A549 (cell line): ENCODE measurements around the gene TTC28. TPM values are rescaled to one million over a fixed set of nuclear protein-coding genes. Genes with fewer than 3 reads are reported as not detected.

Experiments used
- ATAC-seq, 2 experiments: fragments of 200-7000 bp in 1 of 2; fragments of >200 bp in 1 of 2; cut with Nextera tagmentation in 1 of 2; cut with Tn5 transposase in 1 of 2; 3 replicates each; pipeline versions ENCODE4 v1.8.0 to v1.9.1; 2018 to 2020; ENCODE audit warnings: mild to moderate bottlenecking in 1 of 2, moderate library complexity in 1 of 2
- CTCF ChIA-PET: fragments of 300-600 bp; sonication (Branson Sonifier 250); formaldehyde crosslinking; extraction: SDS; loops from one replicate; lab custom pipeline; 2021; ENCODE audit warnings: antibody characterized with exemption, inconsistent platforms; lab: Yijun Ruan, JAX
- POLR2A ChIA-PET: fragments of 350-600 bp; formaldehyde crosslinking; extraction: SDS; loops from one replicate; lab custom pipeline; 2021; ENCODE audit warnings: antibody characterized with exemption, inconsistent platforms; lab: Yijun Ruan, JAX
- DNase-seq, 2 experiments: peaks; one replicate each; pipeline versions ENCODE4 v3.0.0 to v3.0.0-alpha.2; 2011 to 2016; ENCODE audit warnings: low read depth in 1 of 2, low spot score in 1 of 2
- FAIRE-seq: peaks from 2 replicates; lab custom pipeline; 2011; peaks lifted over from hg19 to GRCh38; lab: Jason Lieb, UNC
- H3K27ac ChIP-seq, 2 experiments: fragments of >200 bp; sonication (Bioruptor Twin); formaldehyde crosslinking; 3 replicates each; pipeline ENCODE4 v1.5.1; 2016 to 2017
- H3K4me1 ChIP-seq: fragments of >200 bp; sonication (Bioruptor Twin); formaldehyde crosslinking; 3 replicates; pipeline ENCODE4 v1.6.1; 2016
- H3K4me2 ChIP-seq: fragments of >200 bp; sonication (Bioruptor Twin); formaldehyde crosslinking; 3 replicates; pipeline ENCODE4 v1.6.1; 2016
- H3K4me3 ChIP-seq: fragments of >200 bp; sonication (Bioruptor Twin); formaldehyde crosslinking; 3 replicates; pipeline ENCODE4 v1.5.1; 2016
- H3K9me3 ChIP-seq: fragments of >200 bp; sonication (Bioruptor Twin); formaldehyde crosslinking; 3 replicates; pipeline ENCODE4 v1.6.1; 2016
- CBX8 ChIP-seq: fragments of 200-600 bp; sonication (generic); IDR thresholded peaks from 2 replicates; pipeline ENCODE4 v1.6.1; 2016
- CEBPB ChIP-seq, 2 experiments: fragments of >200 bp in 1 of 2; sonication (Bioruptor Twin) in 1 of 2; formaldehyde crosslinking in 1 of 2; IDR thresholded peaks; 2 replicates each; pipeline ENCODE4 v1.6.1; 2012 to 2016
- CHD2 ChIP-seq: fragments of 150-350 bp; IDR thresholded peaks from 2 replicates; pipeline ENCODE4 v1.6.1; 2014; ENCODE audit warnings: low read length; ENCODE audit not compliant: partially characterized antibody
- EHF ChIP-seq: fragments of 250-450 bp; sonication (Bioruptor Pico); IDR thresholded peaks from 2 replicates; pipeline ENCODE4 v1.5.0; 2020; ENCODE audit warnings: mild to moderate bottlenecking
- EP300 ChIP-seq, 2 experiments: fragments of >200 bp; sonication (Bioruptor Twin); formaldehyde crosslinking; IDR thresholded peaks; 2 replicates in 1 of 2; 3 replicates in 1 of 2; pipeline ENCODE4 v1.6.1; 2016 to 2017
- FOXS1 ChIP-seq: fragments of 250-450 bp; sonication (Bioruptor Pico); IDR thresholded peaks from 2 replicates; pipeline ENCODE4 v1.5.0; 2020; ENCODE audit warnings: mild to moderate bottlenecking, moderate library complexity
- HEYL ChIP-seq: fragments of 250-450 bp; sonication (Bioruptor Pico); IDR thresholded peaks from 2 replicates; pipeline ENCODE4 v1.8.0; 2021; ENCODE audit warnings: mild to moderate bottlenecking, moderate library complexity
- HMGXB4 ChIP-seq: fragments of 250-450 bp; sonication (Bioruptor Pico); IDR thresholded peaks from 2 replicates; pipeline ENCODE4 v1.5.0; 2021; ENCODE audit warnings: mild to moderate bottlenecking, moderate library complexity, borderline replicate concordance
- HOXB13 ChIP-seq: fragments of 250-450 bp; sonication (Bioruptor Pico); IDR thresholded peaks from 2 replicates; pipeline ENCODE4 v1.5.0; 2020; ENCODE audit warnings: low read depth, mild to moderate bottlenecking, moderate library complexity
- HOXB5 ChIP-seq: fragments of 250-450 bp; sonication (Bioruptor Pico); IDR thresholded peaks from 2 replicates; pipeline ENCODE4 v1.5.0; 2020; ENCODE audit warnings: mild to moderate bottlenecking, moderate library complexity
- MAX ChIP-seq: IDR thresholded peaks from 2 replicates; pipeline ENCODE4 v1.6.1; 2012
- NFE2L2 ChIP-seq: fragments of 150-350 bp; conservative IDR thresholded peaks from 2 replicates; pipeline ENCODE4 v1.6.1; 2014; ENCODE audit warnings: low read length
- POLR2AphosphoS2 ChIP-seq: conservative IDR thresholded peaks from 2 replicates; pipeline ENCODE4 v1.6.1; 2012; ENCODE audit warnings: low read length, improper control_type of control experiment, inconsistent platforms
- RAD21 ChIP-seq, 2 experiments: fragments of >200 bp in 1 of 2; sonication (Bioruptor Twin) in 1 of 2; formaldehyde crosslinking in 1 of 2; IDR thresholded peaks in 1 of 2; conservative IDR thresholded peaks in 1 of 2; 2 replicates in 1 of 2; 3 replicates in 1 of 2; pipeline ENCODE4 v1.6.1; 2012 to 2018; ENCODE audit warnings: inconsistent platforms in 1 of 2
- SREBF2 ChIP-seq: fragments of 450-650 bp; IDR thresholded peaks from 2 replicates; pipeline ENCODE4 v1.6.1; 2014; ENCODE audit warnings: mild to moderate bottlenecking, moderate library complexity
- ZFP36 ChIP-seq: fragments of 450-650 bp; IDR thresholded peaks from 2 replicates; pipeline ENCODE4 v1.6.1; 2014; ENCODE audit warnings: borderline replicate concordance; ENCODE audit not compliant: partially characterized antibody
- ZNF302 ChIP-seq: fragments of 250-450 bp; sonication (Bioruptor Pico); IDR thresholded peaks from 2 replicates; pipeline ENCODE4 v1.9.0; 2021; ENCODE audit warnings: inconsistent platforms, mild to moderate bottlenecking, moderate library complexity
- WGBS: methylation state at CpG from one replicate; pipeline ENCODE4 v1.1.6; 2017; ENCODE audit errors: missing lambda C conversion rate; 5-methylcytosine and 5-hydroxymethylcytosine counted together
- polyA plus RNA-seq, 4 experiments: library from polyadenylated mRNA; depleted of rRNA in 3 of 4; stranded (reverse); fragments of >200 nt; fragmentation: RNase III in 1 of 4; extraction: RNeasy Plus Mini Kit Qiagen cat#74134 plus additional on column Dnase treatment in 1 of 4; gene quantifications; 2 replicates in 3 of 4; 3 replicates in 1 of 4; pipeline ENCODE4 v1.2.3, GENCODE V29; 2011 to 2017
- TF ChIP-seq, protein P1 (sequence below): fragments of >200 bp; sonication (Bioruptor Twin); formaldehyde crosslinking; IDR thresholded peaks from 3 replicates; pipeline ENCODE4 v1.5.1; 2016

The TTC28 gene
- polyA plus RNA-seq, 2 of the 4 experiments (the other 2 are of a cell fraction): 2.6 to 3.8 TPM

GRCh38 chr22:28053896-28054818, 625.5 kb downstream of the TTC28 start:
- Histone ChIP-seq H3K4me1 (no peaks in the 10 kb centered on the region), H3K4me3 (no peak overlapping the region), H3K4me2 (no peak overlapping the region), H3K27ac (no peak overlapping the region), H3K9me3 (no peaks in the 10 kb centered on the region)
- ChIA-PET CTCF (interaction anchor here (1.0 to 2.4 kb wide), 2 partner anchors 9 to 10 kb away, joined by 4 to 5 read pairs; no protein-coding TSS in a partner anchor), POLR2A (no interaction called here)
- TF ChIP-seq ZFP36 (no peak), CHD2 (no peak)
- TF ChIP-seq, protein P1, sequence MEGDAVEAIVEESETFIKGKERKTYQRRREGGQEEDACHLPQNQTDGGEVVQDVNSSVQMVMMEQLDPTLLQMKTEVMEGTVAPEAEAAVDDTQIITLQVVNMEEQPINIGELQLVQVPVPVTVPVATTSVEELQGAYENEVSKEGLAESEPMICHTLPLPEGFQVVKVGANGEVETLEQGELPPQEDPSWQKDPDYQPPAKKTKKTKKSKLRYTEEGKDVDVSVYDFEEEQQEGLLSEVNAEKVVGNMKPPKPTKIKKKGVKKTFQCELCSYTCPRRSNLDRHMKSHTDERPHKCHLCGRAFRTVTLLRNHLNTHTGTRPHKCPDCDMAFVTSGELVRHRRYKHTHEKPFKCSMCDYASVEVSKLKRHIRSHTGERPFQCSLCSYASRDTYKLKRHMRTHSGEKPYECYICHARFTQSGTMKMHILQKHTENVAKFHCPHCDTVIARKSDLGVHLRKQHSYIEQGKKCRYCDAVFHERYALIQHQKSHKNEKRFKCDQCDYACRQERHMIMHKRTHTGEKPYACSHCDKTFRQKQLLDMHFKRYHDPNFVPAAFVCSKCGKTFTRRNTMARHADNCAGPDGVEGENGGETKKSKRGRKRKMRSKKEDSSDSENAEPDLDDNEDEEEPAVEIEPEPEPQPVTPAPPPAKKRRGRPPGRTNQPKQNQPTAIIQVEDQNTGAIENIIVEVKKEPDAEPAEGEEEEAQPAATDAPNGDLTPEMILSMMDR: no peak
- DNase-seq: no peak
- 80% methylated on average over 6 of the region's 6 CpGs for WGBS
- FAIRE-seq: no peak
- no peak for ATAC-seq

GRCh38 chr22:28052825-28053269, 626.8 kb downstream of the TTC28 start:
- ChIA-PET CTCF (interaction anchor here (1.0 to 3.8 kb wide), 9 partner anchors 9 to 776 kb away, joined by 3 to 31 read pairs (median 5); no protein-coding TSS in a partner anchor), POLR2A (no interaction called here)
- Histone ChIP-seq H3K9me3 (no peaks in the 10 kb centered on the region), H3K4me2 (no peak overlapping the region), H3K4me3 (no peak overlapping the region), H3K4me1 (no peaks in the 10 kb centered on the region), H3K27ac (no peak overlapping the region)
- DNase-seq (no peak), FAIRE-seq (no peak), ATAC-seq (no peak)
- WGBS: 92% methylated on average over 9 of the region's 9 CpGs
- no peak for TF ChIP-seq HOXB5
- no peak for TF ChIP-seq SREBF2
- TF ChIP-seq MAX: no peak
- no peak for TF ChIP-seq CBX8
- no peak for TF ChIP-seq NFE2L2
- no peak for TF ChIP-seq EP300 (IDR thresholded peaks at IDR 0.05)
- no peak for TF ChIP-seq HMGXB4
- TF ChIP-seq ZNF302 (CRISPR knock-in tag): no peak
- no peak for TF ChIP-seq EHF (CRISPR knock-in tag)
- TF ChIP-seq RAD21 (conservative IDR thresholded peaks at IDR 0.05 in 1 of 2, IDR thresholded peaks at IDR 0.05 in 1 of 2): no peak
- no peak for TF ChIP-seq POLR2AphosphoS2
- TF ChIP-seq FOXS1 (CRISPR knock-in tag): no peak
- no peak for TF ChIP-seq CEBPB (IDR thresholded peaks at IDR 0.05)
- TF ChIP-seq HEYL (CRISPR knock-in tag): no peak
- TF ChIP-seq HOXB13 (CRISPR knock-in tag): no peak
- TF ChIP-seq, protein P1: no peak
- TF ChIP-seq, all 56 proteins: peak for 0
